NOMO-1 (cell line): ENCODE results near the gene RHOBTB3.
"Not testable (repeated sequence)": the region's sequence is repeated elsewhere in the genome, so short reads cannot be mapped to it uniquely, and the experiment has no call there.

Source experiments
- DNase-seq, 2 experiments: peaks; one replicate each; lab custom pipeline; 2025; ENCODE audit not compliant: unreplicated experiment in 2 of 2; lab: John Stamatoyannopoulos, UW

The RHOBTB3 gene

GRCh38 chr5:95730730-95731570 lies at the start of gene RHOBTB3:
Gene RHOBTB3 (plus strand): TSS chr5:95731336. CDS start chr5:95731683, 347 bp downstream.
- DNase-seq: peak in 1 of 2 experiments; percentile 28

GRCh38 chr5:95682891-95683290 lies 48.2 kb upstream of the RHOBTB3 start, which contains the start of gene SPATA9:
Gene SPATA9 (minus strand): TSS chr5:95682991. CDS start chr5:95682854, 137 bp downstream.
- DNase-seq: no peak

- DNase-seq: no peak
Observed at GRCh38 chr5:95684361-95684760, 46.8 kb upstream of the RHOBTB3 start.

- no peak for DNase-seq
Observed at GRCh38 chr5:95686651-95687050, 44.5 kb upstream of the RHOBTB3 start.

GRCh38 chr5:95689680-95690079 lies 41.5 kb upstream of the RHOBTB3 start:
- DNase-seq: no peak

- DNase-seq: no peak
Observed at GRCh38 chr5:95690333-95690732, 40.8 kb upstream of the RHOBTB3 start.

- DNase-seq: no peak
Observed at GRCh38 chr5:95697781-95698681, 33.1 kb upstream of the RHOBTB3 start.

- no peak for DNase-seq
Observed at GRCh38 chr5:95699337-95699736, 31.8 kb upstream of the RHOBTB3 start.

GRCh38 chr5:95701074-95701473 lies 30.1 kb upstream of the RHOBTB3 start:
- no peak for DNase-seq

GRCh38 chr5:95704150-95704549 lies 27.0 kb upstream of the RHOBTB3 start:
- no peak for DNase-seq

GRCh38 chr5:95706196-95706595 lies 24.9 kb upstream of the RHOBTB3 start:
- DNase-seq: not testable (repeated sequence)

GRCh38 chr5:95707055-95707454 lies 24.1 kb upstream of the RHOBTB3 start:
- DNase-seq: no peak

- DNase-seq: not testable (repeated sequence)
Observed at GRCh38 chr5:95707534-95708188, 23.5 kb upstream of the RHOBTB3 start.

GRCh38 chr5:95708876-95709275 lies 22.3 kb upstream of the RHOBTB3 start:
- no peak for DNase-seq

GRCh38 chr5:95709967-95710650 lies 21.0 kb upstream of the RHOBTB3 start:
- DNase-seq: no peak

- not testable (repeated sequence) for DNase-seq
Observed at GRCh38 chr5:95710651-95711500, 20.3 kb upstream of the RHOBTB3 start.

- no peak for DNase-seq
Observed at GRCh38 chr5:95711501-95712346, 19.4 kb upstream of the RHOBTB3 start.

GRCh38 chr5:95712347-95712958 lies 18.7 kb upstream of the RHOBTB3 start:
- no peak for DNase-seq
